IPS-20b (cell line): ENCODE data around the gene FNTB.

Experiments
- H3K27ac ChIP-seq: one replicate; pipeline ENCODE4 v1.5.1; 2013; ENCODE audit warnings: low read length
- H3K27me3 ChIP-seq: 2 replicates; pipeline ENCODE4 v1.6.1; 2013; ENCODE audit warnings: mild to moderate bottlenecking, low read length, inconsistent platforms; ENCODE audit not compliant: insufficient read depth
- H3K36me3 ChIP-seq: 2 replicates; pipeline ENCODE4 v1.6.1; 2013; ENCODE audit warnings: low read depth, mild to moderate bottlenecking, inconsistent platforms, low read length, moderate library complexity; ENCODE audit not compliant: insufficient read depth
- H3K4me1 ChIP-seq: 2 replicates; pipeline ENCODE4 v1.6.1; 2013; ENCODE audit warnings: mild to moderate bottlenecking, control low read depth, inconsistent platforms, low read length, moderate library complexity; ENCODE audit not compliant: insufficient read depth
- H3K4me3 ChIP-seq: 2 replicates; pipeline ENCODE4 v1.5.1; 2013; ENCODE audit warnings: mild to moderate bottlenecking, low read length, inconsistent platforms
- H3K9ac ChIP-seq: 2 replicates; pipeline ENCODE4 v1.6.1; 2013; ENCODE audit warnings: low read depth, mild to moderate bottlenecking, inconsistent platforms, low read length, moderate library complexity
- H3K9me3 ChIP-seq: 2 replicates; pipeline ENCODE4 v1.6.1; 2013; ENCODE audit warnings: mild to moderate bottlenecking, low read depth, low read length, inconsistent platforms; ENCODE audit not compliant: insufficient read depth

The FNTB gene, protein sequence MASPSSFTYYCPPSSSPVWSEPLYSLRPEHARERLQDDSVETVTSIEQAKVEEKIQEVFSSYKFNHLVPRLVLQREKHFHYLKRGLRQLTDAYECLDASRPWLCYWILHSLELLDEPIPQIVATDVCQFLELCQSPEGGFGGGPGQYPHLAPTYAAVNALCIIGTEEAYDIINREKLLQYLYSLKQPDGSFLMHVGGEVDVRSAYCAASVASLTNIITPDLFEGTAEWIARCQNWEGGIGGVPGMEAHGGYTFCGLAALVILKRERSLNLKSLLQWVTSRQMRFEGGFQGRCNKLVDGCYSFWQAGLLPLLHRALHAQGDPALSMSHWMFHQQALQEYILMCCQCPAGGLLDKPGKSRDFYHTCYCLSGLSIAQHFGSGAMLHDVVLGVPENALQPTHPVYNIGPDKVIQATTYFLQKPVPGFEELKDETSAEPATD

DNA sequence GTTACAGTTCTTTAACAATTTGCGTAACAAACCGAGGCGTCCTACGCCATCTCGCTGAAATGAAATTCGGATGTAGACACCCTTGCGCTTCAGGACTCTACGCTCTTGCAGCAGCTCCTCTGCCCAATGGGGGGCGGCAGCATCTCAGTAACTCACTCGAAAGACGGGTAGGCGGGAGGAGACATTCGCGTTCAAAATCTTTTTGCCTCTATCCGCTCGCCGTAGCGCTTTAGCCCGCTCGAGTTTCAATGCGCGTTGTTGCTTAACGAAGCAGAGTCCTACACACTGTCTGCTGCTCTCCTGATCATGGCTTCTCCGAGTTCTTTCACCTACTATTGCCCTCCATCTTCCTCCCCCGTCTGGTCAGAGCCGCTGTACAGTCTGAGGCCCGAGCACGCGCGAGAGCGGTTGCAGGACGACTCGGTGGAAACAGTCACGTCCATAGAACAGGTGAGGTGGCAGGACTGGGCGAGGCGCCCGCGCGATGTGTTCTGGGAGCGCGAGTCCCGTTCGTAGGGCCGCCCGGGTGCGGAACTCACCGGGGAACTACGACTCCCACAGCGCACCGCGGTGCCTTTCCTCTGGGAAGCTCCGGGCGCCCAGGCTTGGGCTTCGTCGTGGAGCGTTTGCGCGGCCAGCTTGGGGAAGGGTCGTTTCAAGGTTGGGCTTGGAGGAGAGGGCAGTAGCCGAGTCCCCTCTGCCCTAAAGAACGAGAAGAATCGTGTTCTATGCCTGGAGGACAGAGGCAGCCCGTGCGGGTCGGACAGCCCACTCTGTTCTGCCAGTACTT, at the start of gene FNTB:
FNTB (plus strand) TSS at position 248 of the 790 bp plus-strand sequence; CDS start at position 307, 59 bp downstream.
- H3K27me3 ChIP-seq = peaks cover 14% of the 10 kb centered on the region; the same call in 1 of the 2 replicates
- H3K9me3 ChIP-seq = no peaks in the 10 kb centered on the region
- H3K36me3 ChIP-seq = no peaks in the 10 kb centered on the region
- H3K4me3 ChIP-seq = peak within 1 kb of the TSS; percentile 96
- H3K9ac ChIP-seq = peak within 1 kb of the TSS; percentile 90
- peaks cover 3% of the 10 kb centered on the region; the same call in 1 of the 2 replicates for H3K4me1 ChIP-seq
- peak within 1 kb of the TSS; percentile 91 for H3K27ac ChIP-seq

DNA sequence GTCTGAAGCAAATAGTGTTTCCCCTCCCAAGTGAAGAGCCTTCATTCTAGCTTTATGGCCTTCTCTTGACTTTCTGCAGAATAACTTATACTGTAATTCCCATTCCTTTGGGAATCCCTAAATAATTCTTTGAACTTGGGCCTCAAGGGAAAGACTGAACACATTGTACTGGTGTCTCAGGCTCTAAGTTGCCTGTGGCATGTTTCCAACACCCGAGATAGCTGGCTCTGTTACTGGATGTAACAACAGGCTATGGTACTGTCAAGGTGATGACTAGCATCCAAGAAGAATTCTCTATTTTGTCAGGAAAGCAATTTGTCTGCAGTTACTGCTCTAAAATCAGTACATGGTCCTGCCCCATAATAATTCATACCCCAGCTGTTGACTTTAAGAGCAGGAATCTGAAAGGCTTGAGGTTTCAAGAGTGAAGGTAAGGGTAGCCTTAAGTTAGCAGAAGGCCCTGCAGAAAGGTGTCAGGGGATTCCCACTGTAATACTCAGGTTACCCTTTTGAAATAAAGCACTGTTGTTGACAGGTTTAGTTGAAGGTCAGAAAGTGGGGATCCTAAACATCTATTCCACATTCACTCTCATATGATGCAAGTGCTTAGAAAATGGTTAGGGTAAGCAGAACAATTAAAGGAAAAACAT, 49.4 kb upstream of the FNTB start:
- H3K36me3 ChIP-seq = peaks cover 25% of the 10 kb centered on the region
- no peak overlapping the region for H3K27ac ChIP-seq

DNA sequence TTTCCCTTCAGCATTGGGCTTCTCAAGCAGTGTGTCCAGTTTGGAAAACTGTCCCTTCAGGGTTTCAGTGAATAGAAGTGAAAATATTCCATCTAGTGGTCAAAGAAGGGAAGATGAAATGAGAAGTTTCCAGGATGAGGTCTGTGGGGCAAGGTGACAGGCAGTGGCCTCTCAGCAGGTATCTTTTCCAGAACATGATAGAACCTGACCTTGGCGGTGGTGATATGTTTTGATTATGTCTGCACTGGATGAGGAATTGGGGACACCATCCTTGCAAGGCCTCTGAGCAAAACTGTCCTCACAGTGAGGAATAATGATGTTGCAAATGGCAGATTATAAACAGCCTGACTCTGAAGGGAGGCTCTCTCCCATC, 48.9 kb upstream of the FNTB start:
- no peaks in the 10 kb centered on the region for H3K27me3 ChIP-seq
- H3K27ac ChIP-seq = no peak overlapping the region
- no peaks in the 10 kb centered on the region for H3K4me1 ChIP-seq
- H3K9ac ChIP-seq = no peak overlapping the region
- H3K4me3 ChIP-seq = no peak overlapping the region
- H3K36me3 ChIP-seq = peaks cover 20% of the 10 kb centered on the region
- H3K9me3 ChIP-seq = no peaks in the 10 kb centered on the region

More for the DNA sequence above, 49.4 kb upstream of the FNTB start:
- no peaks in the 10 kb centered on the region for H3K4me1 ChIP-seq
- H3K27me3 ChIP-seq = no peaks in the 10 kb centered on the region
- no peak overlapping the region for H3K9ac ChIP-seq
- no peaks in the 10 kb centered on the region for H3K9me3 ChIP-seq
- H3K4me3 ChIP-seq = no peak overlapping the region

DNA sequence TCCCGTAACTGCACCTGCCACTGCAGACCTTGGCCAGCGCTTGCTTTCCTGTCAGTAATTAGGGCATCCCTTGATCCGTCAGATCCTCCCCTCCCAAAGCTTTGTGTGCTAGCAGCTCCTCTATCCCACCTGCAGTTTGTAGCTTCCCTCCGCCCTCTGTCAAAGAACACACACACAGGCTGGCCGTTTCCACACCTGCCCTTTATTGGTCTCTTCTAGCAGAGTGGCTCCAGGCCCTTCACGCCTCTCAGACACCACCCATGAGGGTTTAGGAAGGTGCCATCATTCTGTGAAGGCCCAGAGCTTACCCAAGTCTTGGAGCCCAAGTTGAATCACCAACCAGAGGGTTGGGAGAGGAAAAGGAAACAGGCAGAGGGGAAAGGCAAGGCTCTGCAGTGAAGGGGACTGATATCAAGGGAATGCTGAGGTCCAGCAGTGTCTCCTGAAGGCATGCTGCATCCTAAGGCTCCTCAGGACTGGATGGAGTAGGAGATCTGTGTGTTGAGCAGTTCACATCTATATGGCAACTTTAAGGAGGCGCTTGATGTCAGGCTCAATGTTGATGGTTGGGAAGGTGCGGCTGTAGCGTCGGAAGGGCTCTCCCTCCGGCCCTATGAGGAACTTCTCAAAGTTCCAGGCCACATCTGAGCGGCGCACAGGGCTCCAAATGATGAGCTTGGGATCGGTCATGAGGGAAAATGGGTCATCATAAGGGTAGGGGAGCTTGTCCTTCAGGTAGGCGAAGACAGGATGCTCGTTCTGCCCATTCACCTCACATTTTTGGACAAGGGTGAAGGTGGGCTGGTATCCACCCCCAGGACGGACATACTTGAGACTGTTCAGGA, 47.5 kb upstream of the FNTB start:
- peaks cover 7% of the 10 kb centered on the region for H3K36me3 ChIP-seq
- no peak overlapping the region for H3K4me3 ChIP-seq
- H3K9me3 ChIP-seq = no peaks in the 10 kb centered on the region
- no peaks in the 10 kb centered on the region; the same call in 1 of the 2 replicates for H3K4me1 ChIP-seq
- no peak overlapping the region for H3K9ac ChIP-seq
- no peak overlapping the region for H3K27ac ChIP-seq
- no peaks in the 10 kb centered on the region for H3K27me3 ChIP-seq

DNA sequence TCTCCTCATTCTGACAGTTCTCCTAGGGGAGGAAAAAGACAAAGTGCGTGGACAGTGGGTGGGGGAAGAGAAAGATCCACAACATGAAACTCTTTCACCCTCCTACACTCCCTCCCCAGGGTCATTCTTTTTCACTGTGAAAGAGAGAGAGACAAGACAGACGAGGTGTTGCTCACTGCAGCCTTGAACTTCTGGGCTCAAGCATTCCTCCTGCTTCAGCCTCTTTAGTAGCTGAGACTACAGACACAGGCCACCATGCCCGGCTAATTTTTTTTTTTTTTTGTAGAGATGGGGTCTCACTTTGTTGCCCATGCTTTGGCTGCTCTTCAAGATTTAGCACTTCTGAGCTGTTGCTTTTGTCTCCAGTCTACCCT, 46.9 kb upstream of the FNTB start:
- H3K27ac ChIP-seq = no peak overlapping the region
- H3K36me3 ChIP-seq = peaks cover under 1% of the 10 kb centered on the region
- no peaks in the 10 kb centered on the region for H3K9me3 ChIP-seq
- H3K27me3 ChIP-seq = no peaks in the 10 kb centered on the region
- H3K4me1 ChIP-seq = no peaks in the 10 kb centered on the region; the same call in 1 of the 2 replicates
- no peak overlapping the region for H3K4me3 ChIP-seq
- no peak overlapping the region for H3K9ac ChIP-seq

DNA sequence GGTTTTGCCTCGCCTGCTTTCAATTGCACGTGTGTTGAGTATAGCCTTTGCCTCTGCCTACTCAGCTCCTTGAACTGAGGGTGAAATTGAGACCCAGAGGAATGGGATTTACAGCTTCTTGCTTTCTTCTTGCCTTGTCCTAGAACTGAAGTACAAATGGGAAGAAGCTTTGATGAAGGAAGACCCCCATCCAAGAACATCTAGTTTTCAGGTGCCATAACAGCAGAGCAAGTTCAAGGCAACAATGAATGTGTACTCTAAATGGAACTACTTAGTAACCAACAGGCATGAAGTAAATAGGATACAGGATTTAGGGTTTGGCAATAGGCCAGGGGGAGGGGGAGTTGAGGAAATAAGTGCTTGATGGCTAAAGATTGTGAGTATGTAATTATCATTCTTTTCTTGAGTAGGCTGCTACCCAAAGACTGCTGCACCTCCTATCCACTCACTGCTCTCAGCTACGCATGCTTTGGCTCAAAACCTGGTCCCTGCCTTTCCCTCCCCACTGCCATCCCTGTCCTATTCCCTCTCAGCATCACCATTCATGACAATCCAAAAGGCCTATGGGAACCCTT, 46.3 kb upstream of the FNTB start:
- Histone ChIP-seq H3K27ac (no peak overlapping the region), H3K9me3 (no peaks in the 10 kb centered on the region), H3K4me1 (no peaks in the 10 kb centered on the region; the same call in 1 of the 2 replicates), H3K9ac (no peak overlapping the region), H3K4me3 (no peak overlapping the region), H3K36me3 (no peaks in the 10 kb centered on the region; the same call in 1 of the 2 replicates), H3K27me3 (no peaks in the 10 kb centered on the region)

DNA sequence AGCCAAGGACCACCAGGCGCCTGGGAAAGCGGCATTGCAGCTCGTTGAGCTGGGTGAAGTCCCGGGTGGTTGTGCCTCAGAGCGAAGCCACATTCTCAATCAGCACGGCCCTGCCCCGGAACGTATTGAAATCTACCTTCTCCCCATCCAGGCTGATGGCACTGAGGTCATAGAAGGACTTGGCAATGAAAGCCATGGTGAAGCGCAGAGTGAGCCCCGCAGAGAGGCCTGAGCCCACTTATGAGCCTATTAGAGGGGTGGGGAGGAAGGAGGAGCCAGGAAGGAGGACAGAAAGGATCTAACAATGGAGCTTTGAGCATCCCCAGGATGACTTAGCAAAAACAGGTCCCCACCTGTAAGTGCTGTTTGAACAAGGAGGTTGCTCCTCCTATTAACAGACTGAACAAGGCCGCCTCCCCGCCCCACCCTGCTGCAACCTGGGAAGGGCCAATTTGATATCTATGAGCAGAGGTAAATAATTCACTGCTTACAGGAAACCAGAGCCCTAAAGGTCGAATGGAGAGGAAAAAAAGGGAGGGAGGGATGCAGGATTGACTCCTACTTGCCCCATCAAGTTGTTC, 44.1 kb upstream of the FNTB start, which contains the start of gene GPX2:
GPX2 (minus strand) TSS at position 215 of the 581 bp plus-strand sequence; CDS start at position 196, 19 bp downstream.
- no peak within 1 kb of the TSS for H3K27ac ChIP-seq
- peaks cover 4% of the 10 kb centered on the region for H3K36me3 ChIP-seq

DNA sequence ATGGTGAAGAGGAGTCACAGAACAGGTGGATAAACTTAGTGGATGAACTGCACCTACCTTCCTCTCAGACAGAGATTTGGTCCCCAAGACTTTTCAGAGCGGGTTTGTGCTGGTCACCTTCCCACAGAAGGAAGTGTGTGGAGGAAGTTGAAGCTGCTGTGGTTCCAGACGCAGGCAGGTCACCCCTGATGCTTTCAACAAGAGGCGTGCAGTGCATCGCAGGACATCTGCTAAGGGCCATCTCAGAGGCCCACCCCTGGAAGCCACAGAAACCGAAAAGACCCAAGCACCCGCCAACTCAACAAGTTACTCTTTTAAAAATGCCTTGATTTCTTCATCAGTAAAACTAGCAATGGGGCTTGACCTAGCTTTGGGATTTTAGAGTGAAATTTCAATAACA, 43.1 kb upstream of the FNTB start:
- Histone ChIP-seq H3K36me3 (peaks cover 13% of the 10 kb centered on the region; the same call in 1 of the 2 replicates), H3K4me1 (no peaks in the 10 kb centered on the region; the same call in 1 of the 2 replicates), H3K4me3 (no peak overlapping the region), H3K9me3 (no peaks in the 10 kb centered on the region), H3K27me3 (no peaks in the 10 kb centered on the region), H3K9ac (no peak overlapping the region), H3K27ac (no peak overlapping the region)

More for the DNA sequence above, 44.1 kb upstream of the FNTB start, which contains the start of gene GPX2:
- no peaks in the 10 kb centered on the region; the same call in 1 of the 2 replicates for H3K4me1 ChIP-seq
- no peak within 1 kb of the TSS for H3K9ac ChIP-seq
- H3K27me3 ChIP-seq = no peaks in the 10 kb centered on the region
- no peak within 1 kb of the TSS for H3K4me3 ChIP-seq
- no peaks in the 10 kb centered on the region for H3K9me3 ChIP-seq

DNA sequence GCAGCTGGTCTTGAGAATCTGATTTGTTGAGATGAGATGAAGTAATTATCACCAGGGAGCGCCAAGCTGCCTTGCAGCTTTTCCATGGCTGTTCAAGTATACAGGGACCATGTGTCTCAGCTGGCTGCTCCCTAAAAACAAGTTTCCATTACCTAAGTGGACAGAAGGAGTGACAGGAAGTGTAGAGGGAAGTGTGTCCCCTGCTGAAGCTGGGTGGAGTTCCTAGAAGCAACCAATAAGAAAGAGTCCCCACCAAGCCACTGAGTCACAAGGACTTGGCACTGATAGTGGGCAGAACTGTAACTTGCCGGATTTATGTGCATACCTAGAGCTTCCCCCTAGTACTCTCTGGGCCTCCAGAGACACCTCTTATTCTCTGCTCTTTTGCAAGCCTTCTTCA, 42.7 kb upstream of the FNTB start:
- Histone ChIP-seq H3K9ac (no peak overlapping the region), H3K27ac (no peak overlapping the region), H3K36me3 (peaks cover 18% of the 10 kb centered on the region; the same call in 1 of the 2 replicates), H3K9me3 (no peaks in the 10 kb centered on the region), H3K27me3 (no peaks in the 10 kb centered on the region), H3K4me1 (no peaks in the 10 kb centered on the region; the same call in 1 of the 2 replicates), H3K4me3 (no peak overlapping the region)

DNA sequence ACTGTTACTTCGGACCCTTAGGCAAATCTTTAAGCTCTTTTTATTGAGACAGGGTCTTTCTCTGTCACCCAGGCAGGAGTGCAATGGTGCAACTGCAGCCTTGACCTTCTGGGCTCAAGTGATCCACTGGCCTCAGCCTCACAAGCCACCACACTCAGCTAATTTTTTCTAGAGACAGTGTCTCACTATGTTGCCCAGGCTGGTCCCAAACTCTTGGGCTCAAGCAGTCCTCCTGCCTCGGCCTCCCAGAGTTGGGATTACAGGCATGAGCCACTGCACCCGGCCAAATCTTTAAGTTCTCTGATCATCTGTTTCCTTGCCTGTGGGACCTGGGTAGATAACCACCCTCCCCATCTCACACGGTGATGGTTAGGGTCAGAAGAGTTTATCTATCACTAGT, 41.8 kb upstream of the FNTB start:
- no peaks in the 10 kb centered on the region for H3K9me3 ChIP-seq
- H3K36me3 ChIP-seq = peaks cover 23% of the 10 kb centered on the region; the same call in 1 of the 2 replicates
- no peak overlapping the region for H3K9ac ChIP-seq
- no peaks in the 10 kb centered on the region for H3K27me3 ChIP-seq
- no peaks in the 10 kb centered on the region; the same call in 1 of the 2 replicates for H3K4me1 ChIP-seq
- H3K4me3 ChIP-seq = no peak overlapping the region
- no peak overlapping the region for H3K27ac ChIP-seq
